Tibial nerve (tissue), 4 donors: ENCODE data around the gene ZBED4. TPM values are rescaled to one million over a fixed set of nuclear protein-coding genes. Genes with fewer than 3 reads are reported as not detected.
A peak's percentile ranks its signal among the peaks of the same experiment; 100 is the strongest.

ENCODE experiments used
- DNase-seq, 2 donors: peaks; one replicate each; pipeline ENCODE4 v3.0.0-alpha.2; 2019; ENCODE audit warnings: low spot score in 2 of 2
- H3K27ac ChIP-seq, 4 donors: fragments of 200-600 bp; sonication (generic) in 3 of 4; one replicate each; pipeline ENCODE4 v1.5.1; 2017 to 2019; ENCODE audit warnings: mild to moderate bottlenecking in 1 of 4
- H3K27me3 ChIP-seq, 2 donors: fragments of 200-600 bp; sonication (generic) in 1 of 2; one replicate each; pipeline versions ENCODE4 v1.5.1 to v1.6.0; 2017 to 2019
- H3K36me3 ChIP-seq, 3 donors: fragments of 200-600 bp; sonication (generic); one replicate each; pipeline ENCODE4 v1.5.1; 2018 to 2019
- H3K4me1 ChIP-seq, 4 donors: fragments of 200-600 bp; sonication (generic) in 3 of 4; one replicate each; pipeline ENCODE4 v1.5.1; 2017 to 2019
- H3K4me3 ChIP-seq, 4 donors: fragments of 200-600 bp; sonication (generic) in 3 of 4; one replicate each; pipeline ENCODE4 v1.5.1; 2017 to 2019; ENCODE audit warnings: mild to moderate bottlenecking in 1 of 4, moderate library complexity in 1 of 4
- H3K9me3 ChIP-seq, 4 donors: fragments of 200-600 bp; sonication (generic) in 3 of 4; one replicate each; pipeline ENCODE4 v1.5.1; 2017 to 2019
- CTCF ChIP-seq, 5 experiments: fragments of 200-600 bp in 3 of 5; fragments of 450-650 bp in 2 of 5; sonication (generic) in 3 of 5; IDR thresholded peaks; one replicate each; pipeline ENCODE4 v1.5.1; 2016 to 2019; ENCODE audit warnings: antibody characterized with exemption in 5 of 5, mild to moderate bottlenecking in 3 of 5, moderate library complexity in 2 of 5
- EP300 ChIP-seq, 2 donors: sonication (generic); formaldehyde crosslinking; IDR thresholded peaks; one replicate each; pipeline ENCODE4 v1.6.1; 2017; ENCODE audit warnings: antibody characterized with exemption in 2 of 2, mild to moderate bottlenecking in 1 of 2
- POLR2A ChIP-seq, 2 donors: fragments of 450-650 bp; IDR thresholded peaks; one replicate each; pipeline ENCODE4 v1.6.1; 2017; ENCODE audit warnings: antibody characterized with exemption in 2 of 2, mild to moderate bottlenecking in 2 of 2, moderate library complexity in 2 of 2
- WGBS, 2 donors: methylation state at CpG; one replicate each; pipeline ENCODE4 v1.1.5; 2018; 5-methylcytosine and 5-hydroxymethylcytosine counted together
- total RNA-seq, 4 donors: library from RNA; depleted of rRNA; stranded (reverse); fragments of >200 nt; gene quantifications; one replicate each; pipeline ENCODE4 v1.1.0, GENCODE V29; 2016

The ZBED4 gene
- 10 to 100 TPM in 1 of 4 donors, 1 to 10 TPM in 3; 5.9 to 12.3 (median 7.3) TPM for total RNA-seq

- no peaks in the 10 kb centered on the region for H3K36me3 ChIP-seq
- peaks cover 3 to 28% of the 10 kb centered on the region in 2 donors for H3K27me3 ChIP-seq
- H3K4me3 ChIP-seq, result peak within 1 kb of the TSS; percentile 50 to 85 (median 72)
- peaks cover 0 to 47% (median 28%) of the 10 kb centered on the region in 4 donors for H3K4me1 ChIP-seq
- DNase-seq, result peak; percentile 85 to 90
- H3K27ac ChIP-seq, result peak within 1 kb of the TSS; percentile 66 to 96 (median 92)
- no peaks in the 10 kb centered on the region for H3K9me3 ChIP-seq
- TF ChIP-seq EP300 (IDR thresholded peaks at IDR 0.05) (peak; percentile 41 to 86), CTCF (IDR thresholded peaks at IDR 0.05) (no peak), POLR2A (IDR thresholded peaks at IDR 0.05) (peak; percentile 46 to 84)
- WGBS, 2 donors, result 1 to 2% methylated on average over 26 to 58 of the region's 127 CpGs
Observed at GRCh38 chr22:49852898-49853894, at the start of gene ZBED4. Gene ZBED4 (plus strand): TSS chr22:49853844. CDS start chr22:49883663, 29,819 bp downstream.

GRCh38 chr22:49807129-49807528, 46.5 kb upstream of the ZBED4 start:
- 97 to 98% methylated on average over 8 of the region's 8 CpGs for whole genome bisulfite sequencing, 2 donors
- Histone ChIP-seq H3K4me3 (no peak overlapping the region), H3K27me3 (no peaks in the 10 kb centered on the region), H3K27ac (no peak overlapping the region), H3K36me3 (peaks cover 0 to 20% (median 8%) of the 10 kb centered on the region in 3 donors), H3K4me1 (peaks cover 0 to 60% (median 5%) of the 10 kb centered on the region in 4 donors), H3K9me3 (no peaks in the 10 kb centered on the region)
- no peak for DNase-seq
- no peak for TF ChIP-seq EP300 (IDR thresholded peaks at IDR 0.05)
- TF ChIP-seq CTCF (IDR thresholded peaks at IDR 0.05), result no peak
- no peak for TF ChIP-seq POLR2A (IDR thresholded peaks at IDR 0.05)

- WGBS, 2 donors, result 83 to 86% methylated on average over 14 of the region's 14 CpGs
- TF ChIP-seq POLR2A (IDR thresholded peaks at IDR 0.05) (no peak), EP300 (IDR thresholded peaks at IDR 0.05) (no peak), CTCF (IDR thresholded peaks at IDR 0.05) (no peak)
Observed at GRCh38 chr22:49807780-49808708, 45.6 kb upstream of the ZBED4 start.

GRCh38 chr22:49810363-49811019, 43.2 kb upstream of the ZBED4 start:
- H3K27me3 ChIP-seq, result no peaks in the 10 kb centered on the region
- no peak overlapping the region for H3K27ac ChIP-seq
- H3K9me3 ChIP-seq, result no peaks in the 10 kb centered on the region
- peaks cover 0 to 22% (median 0%) of the 10 kb centered on the region in 3 donors for H3K36me3 ChIP-seq
- no peak for DNase-seq
- no peak for TF ChIP-seq EP300 (IDR thresholded peaks at IDR 0.05)
- no peak for TF ChIP-seq POLR2A (IDR thresholded peaks at IDR 0.05)
- no peak for TF ChIP-seq CTCF (IDR thresholded peaks at IDR 0.05)
- no peak overlapping the region for H3K4me3 ChIP-seq
- H3K4me1 ChIP-seq, result peaks cover 0 to 63% (median 5%) of the 10 kb centered on the region in 4 donors
- WGBS, 2 donors, result 71 to 78% methylated on average over 5 of the region's 5 CpGs

More at GRCh38 chr22:49807780-49808708, 45.6 kb upstream of the ZBED4 start:
- no peaks in the 10 kb centered on the region for H3K9me3 ChIP-seq
- DNase-seq, result no peak
- H3K36me3 ChIP-seq, result peaks cover 0 to 14% (median 7%) of the 10 kb centered on the region in 3 donors
- no peak overlapping the region for H3K27ac ChIP-seq
- H3K4me3 ChIP-seq, result no peak overlapping the region
- no peaks in the 10 kb centered on the region for H3K27me3 ChIP-seq
- H3K4me1 ChIP-seq, result peaks cover 0 to 62% (median 5%) of the 10 kb centered on the region in 4 donors
